ENCODE results near the gene ATXN1.

GRCh38 chr6:16575655-16576054, 185.6 kb downstream of the ATXN1 start:
- no peak for TF ChIP-seq CTCF (IDR thresholded peaks at IDR 0.05; ENCODE audit: insufficient read depth, low read length, poor library complexity, severe bottlenecking)
- TF ChIP-seq EZH2phosphoT487 (conservative IDR thresholded peaks at IDR 0.05; ENCODE audit: low read length), result no peak
